ENCODE data around the gene CCN2. TPM values are rescaled to one million over a fixed set of nuclear protein-coding genes. Genes with fewer than 3 reads are reported as not detected.

Gene CCN2
- total RNA-seq, 1 donor, result 221 TPM

GRCh38 chr6:131989036-131989435 lies 37.9 kb upstream of the CCN2 start:
- no peak overlapping the region for H3K4me3 ChIP-seq (ENCODE audit: insufficient read depth, low read length)

DNA sequence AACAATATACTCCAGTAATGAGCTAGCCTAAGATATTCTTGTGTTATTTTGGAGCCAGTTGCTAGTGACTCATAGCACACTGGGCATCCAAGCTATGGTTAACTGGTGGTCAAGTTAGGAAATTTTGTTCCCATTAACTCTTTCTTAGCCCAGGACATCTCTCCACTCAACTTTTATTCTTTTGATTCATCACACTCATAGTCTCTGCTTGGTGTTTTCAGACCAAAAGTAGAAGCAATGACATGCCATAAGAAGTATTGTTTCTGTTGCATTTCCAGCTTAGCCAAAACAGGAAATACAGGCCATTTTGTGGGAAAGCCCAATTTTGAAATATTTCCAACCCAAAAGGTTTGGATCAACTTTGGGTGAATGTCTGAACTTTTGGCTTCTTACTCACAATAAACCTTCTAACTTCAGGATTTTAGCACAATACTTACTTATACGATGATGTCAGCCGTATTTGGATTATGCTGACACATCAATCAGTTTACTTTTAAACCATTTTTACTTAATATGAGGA lies 31.6 kb upstream of the CCN2 start:
- Histone ChIP-seq H3K4me2 (ENCODE audit: insufficient read depth, low read length) (peak overlapping the region; percentile 52), H2AFZ (ENCODE audit: low read length) (no peak overlapping the region), H3K9me3 (ENCODE audit: low read depth, low read length) (no peaks in the 10 kb centered on the region), H3K27ac (ENCODE audit: low read depth, low read length) (peak overlapping the region; percentile 87), H3K79me2 (ENCODE audit: insufficient read depth, low read length) (no peaks in the 10 kb centered on the region), H3K36me3 (ENCODE audit: insufficient read depth, low read length) (no peaks in the 10 kb centered on the region), H3K4me3 (ENCODE audit: insufficient read depth, low read length) (no peak overlapping the region), H3K4me1 (ENCODE audit: insufficient read depth, low read length) (peaks cover 48% of the 10 kb centered on the region), H3K27me3 (ENCODE audit: insufficient read depth, low read length) (no peaks in the 10 kb centered on the region), H4K20me1 (ENCODE audit: insufficient read depth, low read length) (no peaks in the 10 kb centered on the region)
- TF ChIP-seq, protein P1, sequence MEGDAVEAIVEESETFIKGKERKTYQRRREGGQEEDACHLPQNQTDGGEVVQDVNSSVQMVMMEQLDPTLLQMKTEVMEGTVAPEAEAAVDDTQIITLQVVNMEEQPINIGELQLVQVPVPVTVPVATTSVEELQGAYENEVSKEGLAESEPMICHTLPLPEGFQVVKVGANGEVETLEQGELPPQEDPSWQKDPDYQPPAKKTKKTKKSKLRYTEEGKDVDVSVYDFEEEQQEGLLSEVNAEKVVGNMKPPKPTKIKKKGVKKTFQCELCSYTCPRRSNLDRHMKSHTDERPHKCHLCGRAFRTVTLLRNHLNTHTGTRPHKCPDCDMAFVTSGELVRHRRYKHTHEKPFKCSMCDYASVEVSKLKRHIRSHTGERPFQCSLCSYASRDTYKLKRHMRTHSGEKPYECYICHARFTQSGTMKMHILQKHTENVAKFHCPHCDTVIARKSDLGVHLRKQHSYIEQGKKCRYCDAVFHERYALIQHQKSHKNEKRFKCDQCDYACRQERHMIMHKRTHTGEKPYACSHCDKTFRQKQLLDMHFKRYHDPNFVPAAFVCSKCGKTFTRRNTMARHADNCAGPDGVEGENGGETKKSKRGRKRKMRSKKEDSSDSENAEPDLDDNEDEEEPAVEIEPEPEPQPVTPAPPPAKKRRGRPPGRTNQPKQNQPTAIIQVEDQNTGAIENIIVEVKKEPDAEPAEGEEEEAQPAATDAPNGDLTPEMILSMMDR (IDR thresholded peaks at IDR 0.05; ENCODE audit: extremely low read depth, low read depth, low read length), result no peak
- peak; percentile 41 for DNase-seq (ENCODE audit: insufficient read length, low spot score, missing footprints)

More at GRCh38 chr6:131989036-131989435, 37.9 kb upstream of the CCN2 start:
- H3K36me3 ChIP-seq (ENCODE audit: insufficient read depth, low read length), result no peaks in the 10 kb centered on the region
- TF ChIP-seq, protein P1 (IDR thresholded peaks at IDR 0.05; ENCODE audit: extremely low read depth, low read depth, low read length), result no peak
- DNase-seq (ENCODE audit: insufficient read length, low spot score, missing footprints), result no peak
- no peaks in the 10 kb centered on the region for H3K27me3 ChIP-seq (ENCODE audit: insufficient read depth, low read length)
- no peak overlapping the region for H3K27ac ChIP-seq (ENCODE audit: low read depth, low read length)
- no peak overlapping the region for H3K4me2 ChIP-seq (ENCODE audit: insufficient read depth, low read length)
- H2AFZ ChIP-seq (ENCODE audit: low read length), result no peak overlapping the region
- H3K79me2 ChIP-seq (ENCODE audit: insufficient read depth, low read length), result no peaks in the 10 kb centered on the region
- no peaks in the 10 kb centered on the region for H3K9me3 ChIP-seq (ENCODE audit: low read depth, low read length)
- H4K20me1 ChIP-seq (ENCODE audit: insufficient read depth, low read length), result no peaks in the 10 kb centered on the region
- H3K4me1 ChIP-seq (ENCODE audit: insufficient read depth, low read length), result peaks cover under 1% of the 10 kb centered on the region

DNA sequence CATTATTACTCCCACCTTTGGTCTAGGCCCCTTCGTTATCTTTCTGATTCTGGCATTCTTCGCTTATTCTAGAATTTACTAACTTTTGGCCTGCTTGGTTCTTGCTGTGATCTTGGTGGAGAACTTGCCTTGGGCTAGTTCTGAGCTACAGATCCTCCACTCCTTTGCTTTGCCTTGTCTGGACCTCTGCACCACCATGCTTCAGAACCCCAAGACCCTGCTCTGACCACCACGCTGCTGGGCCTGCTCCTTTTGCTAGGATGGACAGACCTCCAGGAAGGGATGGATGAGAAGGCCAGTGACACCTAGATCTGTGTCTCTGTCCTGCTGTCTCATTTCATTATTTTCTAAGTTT lies 30.4 kb upstream of the CCN2 start:
- no peak overlapping the region for H3K4me2 ChIP-seq (ENCODE audit: insufficient read depth, low read length)
- no peak overlapping the region for H2AFZ ChIP-seq (ENCODE audit: low read length)
- H3K4me3 ChIP-seq (ENCODE audit: insufficient read depth, low read length), result no peak overlapping the region
- H3K9me3 ChIP-seq (ENCODE audit: low read depth, low read length), result no peaks in the 10 kb centered on the region
- H3K27ac ChIP-seq (ENCODE audit: low read depth, low read length), result peak overlapping the region; percentile 88
- no peaks in the 10 kb centered on the region for H3K79me2 ChIP-seq (ENCODE audit: insufficient read depth, low read length)
- no peaks in the 10 kb centered on the region for H4K20me1 ChIP-seq (ENCODE audit: insufficient read depth, low read length)
- no peak for DNase-seq (ENCODE audit: insufficient read length, low spot score, missing footprints)
- H3K4me1 ChIP-seq (ENCODE audit: insufficient read depth, low read length), result peaks cover 60% of the 10 kb centered on the region
- H3K27me3 ChIP-seq (ENCODE audit: insufficient read depth, low read length), result no peaks in the 10 kb centered on the region
- H3K36me3 ChIP-seq (ENCODE audit: insufficient read depth, low read length), result no peaks in the 10 kb centered on the region
- TF ChIP-seq, protein P1 (IDR thresholded peaks at IDR 0.05; ENCODE audit: extremely low read depth, low read depth, low read length), result no peak

DNA sequence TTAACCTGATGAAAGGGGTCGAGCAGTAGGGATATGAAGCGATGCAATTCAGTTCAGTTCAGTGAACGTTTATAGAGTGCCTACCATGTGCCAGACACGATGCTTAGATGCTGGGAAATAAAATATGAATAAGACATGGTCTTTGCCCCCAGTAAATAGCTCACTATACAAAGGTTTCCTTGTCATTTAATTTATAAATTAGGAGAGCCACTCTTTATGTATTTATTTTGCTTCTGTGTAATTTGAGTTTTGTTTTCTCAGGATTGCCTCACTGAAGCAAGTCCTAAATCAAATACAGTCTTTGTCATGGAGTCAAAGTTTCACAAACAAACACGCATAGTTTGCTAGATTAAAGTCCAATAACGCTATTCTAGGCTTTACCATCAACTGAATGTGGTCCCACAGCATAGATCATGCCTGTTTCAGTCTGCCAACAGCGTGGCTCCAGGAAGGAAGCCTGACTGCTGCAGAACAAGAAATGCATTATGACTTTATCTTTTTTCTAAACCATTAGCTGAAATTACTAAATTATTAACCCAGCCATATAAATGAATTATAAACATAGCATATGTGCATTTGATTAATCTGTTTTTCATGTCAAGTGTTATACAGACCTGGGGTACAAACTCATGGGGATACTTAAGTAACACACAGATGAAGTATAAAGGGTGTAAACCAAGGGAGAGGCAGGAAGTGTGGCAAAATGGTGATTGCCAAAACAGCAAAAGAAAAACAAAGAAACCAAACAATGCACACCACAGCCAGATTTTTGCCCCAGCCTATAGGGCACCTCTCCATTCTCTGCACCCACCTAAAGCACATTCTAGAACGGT lies 29.8 kb upstream of the CCN2 start:
- DNase-seq (ENCODE audit: insufficient read length, low spot score, missing footprints), result no peak
- Histone ChIP-seq H3K27ac (ENCODE audit: low read depth, low read length) (peak overlapping the region; percentile 88), H4K20me1 (ENCODE audit: insufficient read depth, low read length) (no peaks in the 10 kb centered on the region), H3K4me2 (ENCODE audit: insufficient read depth, low read length) (no peak overlapping the region), H3K27me3 (ENCODE audit: insufficient read depth, low read length) (no peaks in the 10 kb centered on the region), H2AFZ (ENCODE audit: low read length) (no peak overlapping the region), H3K4me1 (ENCODE audit: insufficient read depth, low read length) (peaks cover 65% of the 10 kb centered on the region), H3K9me3 (ENCODE audit: low read depth, low read length) (no peaks in the 10 kb centered on the region), H3K36me3 (ENCODE audit: insufficient read depth, low read length) (no peaks in the 10 kb centered on the region), H3K79me2 (ENCODE audit: insufficient read depth, low read length) (no peaks in the 10 kb centered on the region), H3K4me3 (ENCODE audit: insufficient read depth, low read length) (no peak overlapping the region)
- TF ChIP-seq, protein P1 (IDR thresholded peaks at IDR 0.05; ENCODE audit: extremely low read depth, low read depth, low read length), result no peak
